NCI-H82 (cell line): ENCODE data around the gene CAMSAP1.

Experiments used
- DNase-seq: peaks from one replicate; lab custom pipeline; 2025; lab: John Stamatoyannopoulos, UW

Gene CAMSAP1

GRCh38 chr9:135814421-135815095 lies 92.8 kb downstream of the CAMSAP1 start:
- no peak for DNase-seq

DNA sequence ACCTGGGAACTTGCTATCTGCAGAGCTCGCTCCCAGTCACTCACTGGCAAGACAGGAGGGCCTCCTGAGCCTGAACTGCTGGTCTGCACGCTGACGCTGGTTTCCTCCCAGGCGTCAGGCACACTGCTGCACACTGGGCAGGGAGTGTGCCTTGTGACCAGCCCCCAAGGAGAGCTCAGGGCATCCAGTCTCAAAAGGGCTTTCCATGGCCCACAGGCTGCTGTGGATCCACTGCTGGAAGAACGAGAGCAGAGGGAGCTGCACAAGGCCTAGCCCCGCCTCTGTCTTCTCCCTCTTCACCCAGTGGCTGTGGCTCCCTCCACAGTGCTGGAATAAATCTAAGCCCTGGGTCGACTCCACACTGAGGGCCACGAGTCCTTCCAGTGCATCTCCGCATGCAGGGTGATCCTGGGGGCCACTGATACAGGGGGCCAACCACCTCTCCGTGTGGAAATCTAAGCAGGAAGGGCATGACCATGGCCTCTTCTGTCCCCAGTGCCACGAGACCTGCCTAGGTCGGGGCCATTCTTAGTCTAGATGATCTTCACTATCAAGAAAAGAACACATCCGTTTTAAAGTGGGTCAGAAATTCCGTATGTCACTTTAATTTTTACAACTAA lies 93.6 kb downstream of the CAMSAP1 start:
- DNase-seq = no peak

- no peak for DNase-seq
Observed at GRCh38 chr9:135812961-135813360, 94.4 kb downstream of the CAMSAP1 start.

DNA sequence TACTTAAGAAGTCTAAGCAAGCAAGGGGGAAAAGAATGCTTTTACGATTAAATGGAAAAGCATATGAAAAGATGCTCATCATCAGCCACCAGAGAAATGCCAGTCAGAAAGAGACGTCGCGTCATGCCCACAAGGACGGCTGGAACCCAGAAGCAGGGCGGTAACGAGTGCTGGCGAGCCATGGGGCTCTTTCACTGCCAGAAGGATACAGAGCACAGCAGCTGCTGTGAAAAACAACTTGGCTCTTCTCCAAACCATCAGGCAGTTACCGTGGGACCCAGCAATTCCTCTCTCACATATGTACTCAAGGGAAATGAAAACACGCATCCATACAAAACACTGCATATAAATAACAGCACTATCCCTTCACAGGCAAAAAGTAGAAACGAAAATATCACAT lies 95.5 kb downstream of the CAMSAP1 start:
- no peak for DNase-seq

- no peak for DNase-seq
Observed at GRCh38 chr9:135810806-135811575, 96.4 kb downstream of the CAMSAP1 start.

DNA sequence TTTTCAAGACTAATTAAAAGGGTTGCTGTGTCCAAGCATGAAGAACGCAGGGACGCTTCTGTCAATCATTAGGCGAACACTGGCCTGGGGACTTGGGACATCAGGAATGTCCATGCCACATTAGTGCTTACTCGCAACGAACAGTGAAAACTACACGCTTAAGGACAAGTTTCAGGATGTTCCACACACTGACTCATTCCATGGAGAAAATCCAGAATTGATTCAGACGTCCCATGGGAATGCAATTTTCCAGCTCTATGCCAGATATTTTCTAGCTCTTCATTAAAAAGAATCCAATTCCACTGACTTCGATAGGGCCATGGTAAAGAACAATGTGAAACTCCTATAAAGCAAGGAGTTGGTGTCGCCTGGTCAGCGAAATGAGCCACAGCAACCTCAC lies 98.2 kb downstream of the CAMSAP1 start:
- no peak for DNase-seq

- no peak for DNase-seq
Observed at GRCh38 chr9:135805422-135806022, 101.8 kb downstream of the CAMSAP1 start.

GRCh38 chr9:135804581-135805421 lies 102.5 kb downstream of the CAMSAP1 start:
- peak; percentile 41 for DNase-seq

DNA sequence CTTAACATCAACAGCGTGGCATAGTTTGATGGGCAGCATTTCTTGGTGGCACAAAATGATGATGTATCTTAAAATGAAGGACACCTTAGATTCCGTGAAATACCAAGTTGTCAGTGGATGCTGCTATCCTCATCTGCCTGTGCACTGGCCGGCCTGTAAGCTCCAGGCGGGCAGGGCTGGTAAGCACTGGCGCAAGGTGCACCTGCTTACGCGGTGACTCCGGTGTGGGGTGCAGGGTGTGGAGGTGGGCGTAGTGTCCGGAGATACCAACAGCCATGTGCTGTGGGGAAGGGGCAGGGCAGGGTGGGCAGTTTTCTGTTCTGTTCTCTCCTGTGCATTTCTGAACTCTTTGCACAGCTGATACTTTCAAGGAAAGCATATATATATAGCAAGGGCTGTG lies 103.9 kb downstream of the CAMSAP1 start:
- no peak for DNase-seq

GRCh38 chr9:135802876-135803419 lies 104.4 kb downstream of the CAMSAP1 start:
- DNase-seq = no peak

DNA sequence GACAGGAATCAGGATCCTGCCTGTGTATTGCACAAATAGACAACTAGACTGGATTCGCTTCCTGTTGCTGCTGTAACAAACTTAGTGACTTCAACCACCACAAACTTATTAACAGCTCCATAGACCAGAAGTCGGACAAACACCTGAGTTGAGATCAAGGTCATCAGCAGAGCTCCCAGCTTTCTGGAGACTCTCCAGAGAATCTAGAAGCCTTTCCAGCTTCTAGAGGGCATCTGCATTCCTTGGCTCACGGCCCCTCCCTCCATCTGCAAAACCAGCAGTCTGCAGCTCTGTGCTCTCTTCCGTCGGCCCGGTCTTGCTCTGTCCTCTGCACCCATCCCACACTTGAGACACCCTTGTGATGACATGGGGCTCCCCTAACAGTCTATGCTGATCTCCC lies 106.3 kb downstream of the CAMSAP1 start:
- DNase-seq = no peak

DNA sequence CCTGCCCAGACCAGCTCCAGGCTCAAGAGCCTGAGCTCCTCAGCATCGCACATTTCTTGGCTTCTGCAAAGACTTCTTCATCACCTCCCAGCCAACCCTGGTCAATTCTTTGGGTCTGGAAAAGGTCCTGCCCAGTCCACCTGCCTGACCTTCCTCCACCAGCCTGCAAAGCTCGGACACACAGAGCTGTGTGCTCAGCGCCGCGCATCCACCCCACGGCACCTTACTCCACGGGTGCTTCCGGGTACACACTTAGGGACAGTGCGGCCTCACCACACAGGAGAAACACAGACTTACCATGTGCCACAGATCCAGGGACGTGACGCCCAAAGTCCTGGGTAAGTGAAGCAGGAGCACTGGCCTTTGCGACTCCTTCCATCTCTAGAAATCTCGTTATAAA lies 108.1 kb downstream of the CAMSAP1 start:
- DNase-seq = no peak

GRCh38 chr9:135798263-135798585 lies 109.1 kb downstream of the CAMSAP1 start:
- no peak for DNase-seq

- peak; percentile 68 for DNase-seq
Observed at GRCh38 chr9:135797507-135798262, 109.7 kb downstream of the CAMSAP1 start.

GRCh38 chr9:135796784-135797485 lies 110.4 kb downstream of the CAMSAP1 start:
- no peak for DNase-seq

DNA sequence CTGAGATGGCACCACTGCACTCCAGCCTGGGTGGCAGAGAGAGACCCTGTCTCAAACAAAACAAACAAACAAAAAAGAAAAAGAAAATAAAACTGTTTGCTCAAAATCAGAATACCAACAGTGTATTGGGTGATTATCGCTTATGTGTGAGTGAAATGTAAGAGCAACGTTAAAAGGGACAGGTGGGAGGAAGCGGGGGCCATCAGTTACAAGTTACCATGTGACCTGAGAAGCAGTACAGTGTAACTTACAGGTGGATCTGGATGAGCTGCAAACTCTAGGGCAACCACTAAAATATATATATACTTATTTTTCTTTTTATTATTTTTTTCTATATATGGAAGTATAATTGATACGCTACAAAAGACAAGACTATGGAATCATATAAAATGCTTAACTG lies 112.0 kb downstream of the CAMSAP1 start:
- DNase-seq = no peak

- no peak for DNase-seq
Observed at GRCh38 chr9:135794361-135794885, 112.9 kb downstream of the CAMSAP1 start.

DNA sequence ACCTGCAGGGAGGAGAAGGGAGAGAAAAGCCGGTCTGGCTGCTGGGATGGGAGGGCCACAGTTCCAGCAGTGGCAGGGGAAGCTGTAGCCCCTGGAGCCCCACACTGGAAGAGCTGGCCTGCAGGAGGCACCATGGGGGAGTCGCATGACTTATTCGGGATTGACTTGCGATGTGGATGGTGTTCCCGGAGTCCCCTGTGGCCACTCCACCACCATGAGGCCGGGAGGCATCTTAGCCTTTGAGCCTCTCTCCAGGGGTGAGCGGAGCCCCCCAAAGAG lies 113.3 kb downstream of the CAMSAP1 start:
- DNase-seq = no peak

- no peak for DNase-seq
Observed at GRCh38 chr9:135793221-135794056, 113.9 kb downstream of the CAMSAP1 start.
